ENCODE results near the gene OAF. TPM values are rescaled to one million over a fixed set of nuclear protein-coding genes. Genes with fewer than 3 reads are reported as not detected.
"Not testable (repeated sequence)": the region's sequence is repeated elsewhere in the genome, so short reads cannot be mapped to it uniquely, and the experiment has no call there.

The OAF gene
- total RNA-seq, 4 donors from 2014 or later, result 74.7 to 192 (median 124) TPM

DNA sequence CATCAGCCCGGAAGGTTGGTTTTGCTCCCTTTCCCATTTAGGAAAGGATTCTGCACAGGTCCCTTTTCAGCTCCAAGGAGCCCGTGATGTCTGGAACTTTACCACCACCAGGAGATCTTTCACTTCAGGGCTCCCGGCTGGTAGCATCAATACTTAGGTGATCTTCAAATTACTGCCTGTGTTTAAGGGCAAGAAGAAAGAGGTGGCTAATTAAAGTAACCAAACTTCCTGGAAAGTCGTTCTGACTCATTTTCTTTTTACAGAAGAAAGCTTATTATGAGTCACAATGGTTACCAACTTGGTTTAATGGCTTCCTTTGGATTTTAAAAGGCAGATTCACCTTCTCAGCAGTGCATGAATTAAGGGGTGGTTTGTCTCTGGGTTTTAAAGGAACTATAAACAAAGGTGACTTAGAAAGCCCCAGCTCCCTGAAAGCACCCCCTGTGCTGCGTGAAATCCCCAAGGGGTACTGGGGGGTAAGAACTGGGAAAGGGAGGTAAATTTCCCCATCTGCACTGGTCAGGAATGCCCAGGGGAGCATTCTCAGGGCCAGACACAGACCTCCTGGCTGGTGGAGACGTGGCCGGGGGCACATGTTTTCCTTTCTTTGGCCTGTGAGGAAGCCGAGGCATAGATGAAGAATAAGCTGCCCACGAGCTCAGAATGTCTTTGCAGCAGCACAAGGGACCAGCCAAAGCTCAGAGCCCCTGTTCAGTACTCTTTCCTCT lies 37.9 kb downstream of the OAF start:
- no peak overlapping the region for H3K4me3 ChIP-seq
- no peaks in the 10 kb centered on the region for H3K9me3 ChIP-seq
- peaks cover 0 to 17% of the 10 kb centered on the region in 2 donors for H3K27me3 ChIP-seq
- no peaks in the 10 kb centered on the region for H3K4me1 ChIP-seq
- DNase-seq (ENCODE audit: low spot score in 2 of 2), result no peak
- WGBS, 2 donors, result 44 to 47% methylated on average over 9 of the region's 9 CpGs
- TF ChIP-seq, protein P1, sequence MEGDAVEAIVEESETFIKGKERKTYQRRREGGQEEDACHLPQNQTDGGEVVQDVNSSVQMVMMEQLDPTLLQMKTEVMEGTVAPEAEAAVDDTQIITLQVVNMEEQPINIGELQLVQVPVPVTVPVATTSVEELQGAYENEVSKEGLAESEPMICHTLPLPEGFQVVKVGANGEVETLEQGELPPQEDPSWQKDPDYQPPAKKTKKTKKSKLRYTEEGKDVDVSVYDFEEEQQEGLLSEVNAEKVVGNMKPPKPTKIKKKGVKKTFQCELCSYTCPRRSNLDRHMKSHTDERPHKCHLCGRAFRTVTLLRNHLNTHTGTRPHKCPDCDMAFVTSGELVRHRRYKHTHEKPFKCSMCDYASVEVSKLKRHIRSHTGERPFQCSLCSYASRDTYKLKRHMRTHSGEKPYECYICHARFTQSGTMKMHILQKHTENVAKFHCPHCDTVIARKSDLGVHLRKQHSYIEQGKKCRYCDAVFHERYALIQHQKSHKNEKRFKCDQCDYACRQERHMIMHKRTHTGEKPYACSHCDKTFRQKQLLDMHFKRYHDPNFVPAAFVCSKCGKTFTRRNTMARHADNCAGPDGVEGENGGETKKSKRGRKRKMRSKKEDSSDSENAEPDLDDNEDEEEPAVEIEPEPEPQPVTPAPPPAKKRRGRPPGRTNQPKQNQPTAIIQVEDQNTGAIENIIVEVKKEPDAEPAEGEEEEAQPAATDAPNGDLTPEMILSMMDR (IDR thresholded peaks at IDR 0.05), result no peak
- TF ChIP-seq EP300 (IDR thresholded peaks at IDR 0.05) (no peak), POLR2A (IDR thresholded peaks at IDR 0.05) (no peak)
- no peaks in the 10 kb centered on the region for H3K36me3 ChIP-seq
- no peak overlapping the region for H3K27ac ChIP-seq

DNA sequence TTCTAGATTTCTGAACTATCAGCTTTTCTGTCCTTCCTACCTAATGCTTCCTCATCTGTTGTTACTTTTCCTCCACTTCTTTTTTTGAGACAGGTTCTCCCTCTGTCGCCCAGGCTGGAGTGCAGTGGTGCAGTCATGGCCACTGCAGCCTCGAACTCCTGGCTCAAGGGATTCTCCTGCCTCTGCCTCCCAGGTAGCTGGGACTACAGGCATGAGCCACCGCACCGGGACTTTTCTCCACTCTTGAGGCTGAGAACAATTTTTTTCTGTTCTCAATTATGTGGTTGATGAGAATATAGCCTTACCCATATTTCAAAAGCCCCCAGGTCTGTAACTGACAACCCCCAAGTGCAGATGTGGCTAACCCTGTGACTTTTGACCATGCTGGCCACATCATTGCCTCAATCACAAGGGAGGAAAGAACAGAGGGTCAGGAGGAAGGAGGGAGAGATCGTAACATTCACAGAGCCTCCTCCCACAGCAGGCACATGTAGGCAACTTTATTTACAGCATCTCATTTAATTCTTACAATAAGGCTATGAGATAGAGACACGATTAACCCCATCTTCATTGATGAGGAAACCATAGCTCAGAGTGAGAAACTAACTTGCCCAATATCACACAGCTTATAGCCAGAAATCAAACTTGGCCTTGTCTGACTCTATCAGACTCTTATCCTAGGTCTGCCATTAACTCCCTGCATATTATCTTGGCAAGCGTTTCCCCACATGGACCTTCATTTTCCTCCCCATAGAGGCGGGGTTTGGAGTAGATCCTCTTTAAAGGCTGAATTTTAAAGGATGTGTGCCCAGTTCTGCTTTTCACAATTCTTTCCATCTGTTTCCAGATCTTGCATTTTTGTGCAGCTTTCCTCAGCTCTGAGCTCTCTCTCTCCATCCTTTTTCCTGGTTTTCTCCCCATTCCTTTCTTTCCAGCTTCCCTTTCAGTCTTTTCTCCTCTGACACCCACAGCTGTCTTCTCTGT lies 38.7 kb downstream of the OAF start:
- no peaks in the 10 kb centered on the region for H3K36me3 ChIP-seq
- H3K4me1 ChIP-seq, result no peaks in the 10 kb centered on the region
- WGBS, 2 donors, result 76 to 83% methylated on average over 8 of the region's 8 CpGs
- no peak for TF ChIP-seq POLR2A (IDR thresholded peaks at IDR 0.05)
- TF ChIP-seq EP300 (IDR thresholded peaks at IDR 0.05), result no peak
- TF ChIP-seq, protein P1 (IDR thresholded peaks at IDR 0.05), result no peak
- no peak overlapping the region for H3K27ac ChIP-seq
- no peak for DNase-seq (ENCODE audit: low spot score in 2 of 2)
- peaks cover 0 to 20% of the 10 kb centered on the region in 2 donors for H3K27me3 ChIP-seq
- no peaks in the 10 kb centered on the region for H3K9me3 ChIP-seq
- no peak overlapping the region for H3K4me3 ChIP-seq

DNA sequence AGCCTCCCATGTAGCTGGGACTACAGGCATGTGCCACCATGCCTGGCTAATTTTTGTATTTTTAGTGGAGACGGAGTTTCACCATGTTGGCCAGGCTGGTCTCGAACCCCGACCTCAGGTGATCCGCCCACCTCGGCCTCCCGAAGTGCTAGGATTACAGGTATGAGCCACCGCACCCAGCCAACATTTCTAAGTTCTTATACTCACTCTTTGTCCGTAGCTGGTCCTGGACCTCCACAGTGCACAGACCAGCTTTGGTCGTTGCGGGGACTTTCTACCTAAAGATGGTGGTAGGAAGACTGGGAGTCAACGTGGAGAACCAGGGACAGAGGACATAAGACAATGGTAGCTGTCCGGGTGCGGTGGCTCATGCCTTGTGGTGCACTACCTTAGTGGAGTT lies 42.5 kb downstream of the OAF start:
- DNase-seq (ENCODE audit: low spot score in 2 of 2); H3K27ac ChIP-seq; H3K9me3 ChIP-seq; H3K4me3 ChIP-seq; H3K36me3 ChIP-seq; H3K4me1 ChIP-seq: not testable (repeated sequence)
- H3K27me3 ChIP-seq, result peaks cover 0 to 55% of the 10 kb centered on the region in 2 donors
- 92 to 94% methylated on average over 13 of the region's 13 CpGs for WGBS, 2 donors

DNA sequence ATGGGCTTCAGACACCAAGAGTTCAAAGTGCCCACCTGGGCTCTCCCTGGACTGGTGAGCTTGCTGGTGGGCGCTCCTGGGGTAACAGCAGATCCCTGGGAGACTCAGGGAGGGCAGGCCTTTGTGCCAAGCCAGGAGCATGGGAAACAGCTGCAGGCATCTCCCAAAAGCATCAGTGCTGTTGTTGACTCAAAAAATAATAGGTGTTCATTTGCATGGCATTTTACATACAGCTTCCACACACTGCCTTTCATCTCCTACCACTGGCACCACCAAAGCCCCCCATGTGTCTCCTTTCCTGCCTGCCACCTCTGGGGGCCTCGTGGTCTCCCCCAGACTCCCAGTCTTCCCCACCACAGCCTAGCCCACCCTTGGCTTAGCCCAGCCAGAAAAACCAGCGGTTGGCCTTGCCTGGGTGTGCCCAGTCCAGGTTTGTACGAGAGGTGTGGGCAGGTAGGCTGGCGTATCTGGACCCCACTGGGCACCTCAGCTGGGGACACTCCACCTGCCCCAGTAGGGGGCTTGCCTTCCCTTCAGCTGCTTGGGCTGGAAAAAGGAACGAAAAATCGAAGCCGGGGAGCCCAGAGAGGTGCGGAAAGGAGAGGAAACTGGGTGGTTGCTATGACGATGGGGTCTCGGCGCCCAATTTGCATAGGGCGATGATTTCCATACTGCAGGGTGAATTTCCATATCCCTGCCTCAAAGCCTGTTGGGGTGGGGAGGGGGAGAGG lies 44.1 kb downstream of the OAF start:
- TF ChIP-seq, protein P1 (IDR thresholded peaks at IDR 0.05), result no peak
- no peak for TF ChIP-seq EP300 (IDR thresholded peaks at IDR 0.05)
- no peak for TF ChIP-seq POLR2A (IDR thresholded peaks at IDR 0.05)
- Histone ChIP-seq H3K4me3 (no peak overlapping the region), H3K27ac (no peak overlapping the region), H3K27me3 (peaks cover 0 to 48% of the 10 kb centered on the region in 2 donors), H3K36me3 (no peaks in the 10 kb centered on the region), H3K4me1 (no peaks in the 10 kb centered on the region), H3K9me3 (no peaks in the 10 kb centered on the region)
- WGBS, 2 donors, result 18 to 21% methylated on average over 13 of the region's 13 CpGs
- no peak for DNase-seq (ENCODE audit: low spot score in 2 of 2)

DNA sequence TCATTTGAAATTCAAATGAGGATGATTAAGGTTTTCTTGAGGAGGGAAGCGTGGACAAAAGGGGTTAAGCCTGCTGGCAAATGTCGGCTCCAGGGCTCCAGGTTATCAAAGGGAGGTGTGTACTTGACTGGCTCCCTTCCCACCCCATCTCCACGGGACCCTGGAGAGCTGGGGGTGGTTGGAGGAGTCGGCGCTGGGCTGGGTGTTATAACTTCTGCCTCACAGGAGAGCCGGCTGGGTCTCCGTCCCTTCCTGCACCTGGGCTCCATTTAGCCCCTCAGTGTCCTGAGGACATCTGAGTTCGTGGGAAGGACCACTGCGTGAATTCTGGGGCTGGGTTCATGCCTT lies 44.7 kb downstream of the OAF start:
- TF ChIP-seq, protein P1 (IDR thresholded peaks at IDR 0.05), result no peak
- TF ChIP-seq POLR2A (IDR thresholded peaks at IDR 0.05), result no peak
- TF ChIP-seq EP300 (IDR thresholded peaks at IDR 0.05), result no peak
- H3K27me3 ChIP-seq, result peaks cover 0 to 48% of the 10 kb centered on the region in 2 donors
- 14 to 19% methylated on average over 8 to 9 of the region's 9 CpGs for WGBS, 2 donors

More for the DNA sequence above, 44.7 kb downstream of the OAF start:
- Histone ChIP-seq H3K4me3 (no peak overlapping the region), H3K4me1 (no peaks in the 10 kb centered on the region), H3K36me3 (no peaks in the 10 kb centered on the region), H3K9me3 (no peaks in the 10 kb centered on the region), H3K27ac (no peak overlapping the region)
- no peak for DNase-seq (ENCODE audit: low spot score in 2 of 2)
